Stimulated activated CD8-positive, alpha-beta memory T cell treated with anti-CD3 and anti-CD28 coated beads, Interleukin-12 subunit alpha, Interleukin-12 subunit beta, amount 100 ng/mL, for 4 hours (primary cell): ENCODE results near the gene SAMD13.

Source experiments
- DNase-seq: peaks from one replicate; pipeline ENCODE4 v3.0.0-alpha.2; 2020; ENCODE audit warnings: low read depth

The SAMD13 gene

GRCh38 chr1:84301004-84301784 is at the start of gene SAMD13:
TSS of gene SAMD13 (plus strand) at chr1:84301708. CDS start at chr1:84303235, 1,527 bp downstream.
- DNase-seq = no peak

GRCh38 chr1:84253036-84253435 is 48.5 kb upstream of the SAMD13 start:
- no peak for DNase-seq

GRCh38 chr1:84253891-84254290 is 47.6 kb upstream of the SAMD13 start:
- DNase-seq = no peak

- no peak for DNase-seq
Observed at GRCh38 chr1:84254703-84255238, 46.7 kb upstream of the SAMD13 start.

GRCh38 chr1:84255582-84255981 is 45.9 kb upstream of the SAMD13 start:
- DNase-seq = no peak

GRCh38 chr1:84257617-84258016 is 43.9 kb upstream of the SAMD13 start:
- DNase-seq = no peak

- DNase-seq = no peak
Observed at GRCh38 chr1:84259376-84259775, 42.1 kb upstream of the SAMD13 start.

- DNase-seq = no peak
Observed at GRCh38 chr1:84259989-84260388, 41.5 kb upstream of the SAMD13 start.

GRCh38 chr1:84260852-84261518 is 40.5 kb upstream of the SAMD13 start:
- no peak for DNase-seq

- DNase-seq = no peak
Observed at GRCh38 chr1:84264961-84265360, 36.5 kb upstream of the SAMD13 start.

GRCh38 chr1:84265867-84266266 is 35.6 kb upstream of the SAMD13 start:
- DNase-seq = no peak

GRCh38 chr1:84266748-84267147 is 34.8 kb upstream of the SAMD13 start:
- no peak for DNase-seq

GRCh38 chr1:84267476-84267875 is 34.0 kb upstream of the SAMD13 start:
- no peak for DNase-seq

GRCh38 chr1:84268346-84268745 is 33.2 kb upstream of the SAMD13 start:
- DNase-seq = no peak

- no peak for DNase-seq
Observed at GRCh38 chr1:84269306-84269705, 32.2 kb upstream of the SAMD13 start.

GRCh38 chr1:84271441-84272151 is 29.9 kb upstream of the SAMD13 start:
- no peak for DNase-seq

GRCh38 chr1:84272401-84272800 is 29.1 kb upstream of the SAMD13 start:
- DNase-seq = no peak

GRCh38 chr1:84277343-84278059 is 24.0 kb upstream of the SAMD13 start:
- DNase-seq = no peak

GRCh38 chr1:84278905-84279304 is 22.6 kb upstream of the SAMD13 start:
- DNase-seq = no peak

GRCh38 chr1:84280912-84281311 is 20.6 kb upstream of the SAMD13 start:
- DNase-seq = no peak

- no peak for DNase-seq
Observed at GRCh38 chr1:84282780-84283333, 18.7 kb upstream of the SAMD13 start.

- no peak for DNase-seq
Observed at GRCh38 chr1:84283381-84283780, 18.1 kb upstream of the SAMD13 start.
